ENCODE measurements around the gene LRP10.

Gene LRP10

DNA sequence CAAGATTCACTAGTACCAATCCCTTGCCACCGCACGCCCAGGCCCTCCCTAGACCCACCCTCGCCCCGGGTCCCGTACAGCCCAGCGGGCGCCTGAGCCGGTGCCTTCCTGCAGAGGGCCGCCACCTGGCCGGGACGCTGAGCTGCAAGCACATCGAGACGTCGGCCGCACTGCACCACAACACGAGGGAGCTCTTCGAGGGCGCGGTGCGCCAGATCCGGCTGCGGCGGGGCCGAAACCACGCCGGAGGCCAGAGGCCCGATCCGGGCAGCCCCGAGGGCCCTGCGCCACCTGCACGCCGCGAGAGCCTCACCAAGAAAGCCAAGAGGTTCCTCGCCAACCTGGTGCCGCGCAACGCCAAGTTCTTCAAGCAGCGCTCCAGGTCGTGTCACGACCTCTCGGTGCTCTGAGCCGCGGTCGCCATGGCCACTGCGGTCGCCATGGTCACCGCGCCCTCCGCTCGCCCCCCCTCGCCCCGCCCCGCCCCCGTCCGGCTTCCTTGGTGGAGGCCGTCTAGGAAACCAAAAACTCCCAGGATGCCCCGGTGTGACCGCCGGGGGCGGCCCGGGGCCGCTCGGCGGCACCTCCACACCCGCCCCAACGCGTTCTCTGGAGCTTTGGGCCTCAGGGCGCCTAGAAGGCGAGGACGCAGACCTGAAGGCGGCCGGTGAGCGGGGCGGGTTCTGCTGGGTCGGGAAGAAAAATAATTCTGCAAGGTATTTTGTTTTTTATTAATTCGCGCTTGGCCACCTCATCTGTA is 15.1 kb downstream of the LRP10 start:
- peak overlapping the region; percentile 40 for H3K4me3 ChIP-seq (replicated peaks; ENCODE audit: low read depth, low read length)
- no peak for DNase-seq (ENCODE audit: extremely low read depth, low read depth)
- no peak for TF ChIP-seq CTCF (IDR thresholded peaks at IDR 0.05; ENCODE audit: low read depth, low read length, missing control alignments)

DNA sequence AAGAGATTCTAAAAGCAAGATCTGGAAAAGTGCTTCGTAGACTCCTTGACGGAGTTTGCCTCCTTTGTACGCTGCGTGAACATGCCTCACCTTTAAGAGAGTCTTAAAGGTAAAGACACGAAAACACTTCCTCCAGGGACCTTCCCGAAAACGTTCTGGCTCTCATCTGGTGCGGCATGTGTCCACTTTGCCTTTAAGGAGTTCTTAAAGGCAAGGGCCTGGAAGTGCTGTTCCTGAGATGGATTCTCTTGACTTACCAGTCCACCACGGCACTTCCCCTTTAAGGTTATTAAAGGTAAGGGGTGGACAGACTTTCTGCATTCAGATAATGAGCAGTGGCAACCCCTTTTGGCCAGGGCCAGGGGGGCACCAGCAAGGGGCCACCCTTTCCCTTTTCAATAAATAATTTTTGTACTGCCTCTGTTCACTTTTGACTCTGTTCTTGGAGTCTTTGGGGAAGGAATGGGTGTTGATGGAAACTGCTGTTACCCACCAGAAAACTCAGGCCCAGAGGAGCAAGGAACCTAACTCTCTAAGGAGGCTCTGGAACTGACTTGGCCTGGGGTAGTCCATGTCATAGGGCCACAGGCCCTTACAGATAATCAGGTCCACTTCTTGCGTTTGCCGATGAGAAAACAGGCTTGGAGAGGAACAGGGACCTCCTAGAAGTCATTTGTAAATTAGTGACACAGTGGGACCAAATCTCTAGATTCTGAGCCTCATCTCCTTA is 15.9 kb downstream of the LRP10 start:
- H3K4me3 ChIP-seq (replicated peaks; ENCODE audit: low read depth, low read length), result peak overlapping the region; percentile 40
- DNase-seq (ENCODE audit: extremely low read depth, low read depth), result no peak
- TF ChIP-seq CTCF (IDR thresholded peaks at IDR 0.05; ENCODE audit: low read depth, low read length, missing control alignments), result no peak

GRCh38 chr14:22887990-22888378 is 16.4 kb downstream of the LRP10 start:
- no peak for DNase-seq (ENCODE audit: extremely low read depth, low read depth)
- H3K4me3 ChIP-seq (replicated peaks; ENCODE audit: low read depth, low read length), result peak overlapping the region; percentile 40
- no peak for TF ChIP-seq CTCF (IDR thresholded peaks at IDR 0.05; ENCODE audit: low read depth, low read length, missing control alignments)

DNA sequence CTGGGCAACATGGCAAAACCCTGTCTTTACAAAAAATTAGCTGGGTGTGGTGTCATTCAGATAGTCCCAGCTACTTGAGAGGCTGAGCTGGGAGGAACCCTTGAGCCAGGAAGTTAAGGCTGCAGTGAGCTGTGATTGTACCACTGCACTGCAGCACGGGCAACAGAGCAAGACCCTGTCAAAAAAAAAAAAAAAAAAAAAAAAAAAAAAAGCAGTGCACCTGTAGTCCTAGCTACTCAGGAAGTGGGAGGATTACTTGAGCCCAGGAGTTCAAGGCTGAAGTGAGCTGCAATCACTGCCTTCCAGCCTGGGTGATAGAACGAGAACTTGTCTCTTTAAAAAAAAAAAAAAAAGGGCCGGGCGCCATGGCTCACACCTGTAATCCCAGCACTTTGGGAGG is 17.1 kb downstream of the LRP10 start:
- no peak overlapping the region for H3K4me3 ChIP-seq (replicated peaks; ENCODE audit: low read depth, low read length)
- DNase-seq (ENCODE audit: extremely low read depth, low read depth), result no peak
- no peak for TF ChIP-seq CTCF (IDR thresholded peaks at IDR 0.05; ENCODE audit: low read depth, low read length, missing control alignments)

DNA sequence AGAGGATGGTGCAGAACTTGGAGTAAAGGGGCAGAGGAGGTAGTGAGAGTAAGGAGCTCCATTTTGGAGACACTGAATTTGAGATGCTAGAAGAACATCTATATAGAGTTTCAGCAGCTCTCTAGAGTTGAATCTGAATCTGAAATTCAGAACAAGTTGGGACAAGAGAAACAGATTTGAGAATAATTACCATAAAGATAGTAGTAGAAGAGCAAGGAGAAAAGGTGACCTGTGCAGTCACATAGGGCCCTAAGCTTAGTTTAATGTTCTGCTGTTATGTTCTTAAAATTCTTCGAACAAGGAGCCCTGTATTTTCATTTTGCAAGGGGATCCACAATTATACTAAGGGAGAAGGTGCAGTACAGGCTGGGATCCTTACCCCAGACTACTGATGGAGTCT is 18.9 kb downstream of the LRP10 start:
- no peak for TF ChIP-seq CTCF (IDR thresholded peaks at IDR 0.05; ENCODE audit: low read depth, low read length, missing control alignments)
- H3K4me3 ChIP-seq (replicated peaks; ENCODE audit: low read depth, low read length), result no peak overlapping the region
- DNase-seq (ENCODE audit: extremely low read depth, low read depth), result no peak

GRCh38 chr14:22892488-22892887 is 20.9 kb downstream of the LRP10 start:
- no peak for TF ChIP-seq CTCF (IDR thresholded peaks at IDR 0.05; ENCODE audit: low read depth, low read length, missing control alignments)
- DNase-seq (ENCODE audit: extremely low read depth, low read depth), result no peak
- no peak overlapping the region for H3K4me3 ChIP-seq (replicated peaks; ENCODE audit: low read depth, low read length)
